IMR-90 (cell line): ENCODE results near the gene RRP15.

ENCODE experiments used
- POLR2A ChIP-seq: IDR thresholded peaks from 2 replicates; pipeline ENCODE4 v1.6.1; 2012; ENCODE audit warnings: mild to moderate bottlenecking, low read depth, low read length
- RAD21 ChIP-seq: IDR thresholded peaks from 2 replicates; pipeline ENCODE4 v1.6.1; 2012; ENCODE audit warnings: low read length, improper control_type of control experiment

GRCh38 chr1:218342091-218342490 lies 57.0 kb downstream of the RRP15 start:
- TF ChIP-seq POLR2A (no peak), RAD21 (no peak)
